RWPE2 (cell line): ENCODE data around the gene LAMA2.

Experiments used
- ATAC-seq: fragments of 200-7000 bp; cut with Tn5 transposase; 3 replicates; pipeline ENCODE4 v1.9.1; 2021; ENCODE audit warnings: low read depth
- DNase-seq: peaks from one replicate; pipeline ENCODE4 v3.0.0-alpha.2; 2020; ENCODE audit warnings: low spot score
- H3K27ac ChIP-seq: fragments of 450-650 bp; 2 replicates; pipeline ENCODE4 v1.5.1; 2017; ENCODE audit warnings: mild to moderate bottlenecking; ENCODE audit not compliant: poor library complexity, severe bottlenecking
- H3K27me3 ChIP-seq: fragments of 250-450 bp; sonication (Bioruptor Pico); 2 replicates; pipeline ENCODE4 v1.5.1; 2021; ENCODE audit warnings: mild to moderate bottlenecking, moderate library complexity; ENCODE audit not compliant: insufficient read depth, poor library complexity, severe bottlenecking
- H3K36me3 ChIP-seq: fragments of 250-450 bp; sonication (Bioruptor Pico); 2 replicates; pipeline ENCODE4 v1.5.1; 2020; ENCODE audit warnings: low read depth, mild to moderate bottlenecking, moderate library complexity
- H3K4me1 ChIP-seq: fragments of 250-450 bp; sonication (Bioruptor Pico); 2 replicates; pipeline ENCODE4 v1.5.1; 2021; ENCODE audit warnings: mild to moderate bottlenecking, moderate library complexity; ENCODE audit not compliant: insufficient read depth, poor library complexity, severe bottlenecking
- H3K4me3 ChIP-seq: fragments of 250-450 bp; sonication (Bioruptor Pico); 2 replicates; pipeline ENCODE4 v1.5.1; 2021; ENCODE audit warnings: mild to moderate bottlenecking, moderate library complexity; ENCODE audit not compliant: severe bottlenecking
- H3K9me3 ChIP-seq: fragments of 250-450 bp; sonication (Bioruptor Pico); 2 replicates; pipeline ENCODE4 v1.5.1; 2021; ENCODE audit warnings: mild to moderate bottlenecking, moderate library complexity; ENCODE audit not compliant: severe bottlenecking
- CTCF ChIP-seq: fragments of 450-650 bp; IDR thresholded peaks from one replicate; pipeline ENCODE4 v1.5.1; 2017; ENCODE audit warnings: mild to moderate bottlenecking, moderate library complexity; ENCODE audit not compliant: poor library complexity, severe bottlenecking

Gene LAMA2

GRCh38 chr6:129111346-129111745 lies 228.4 kb downstream of the LAMA2 start:
- ATAC-seq (no peak), DNase-seq (no peak)
- H3K36me3 ChIP-seq: no peaks in the 10 kb centered on the region
- TF ChIP-seq CTCF: no peak
- no peak overlapping the region for H3K27ac ChIP-seq
- no peaks in the 10 kb centered on the region for H3K9me3 ChIP-seq
- H3K27me3 ChIP-seq: no peaks in the 10 kb centered on the region
- H3K4me3 ChIP-seq: no peak overlapping the region
- H3K4me1 ChIP-seq: no peaks in the 10 kb centered on the region

GRCh38 chr6:129111853-129112252 lies 228.9 kb downstream of the LAMA2 start:
- Histone ChIP-seq H3K27ac (no peak overlapping the region), H3K4me3 (no peak overlapping the region), H3K27me3 (no peaks in the 10 kb centered on the region), H3K36me3 (no peaks in the 10 kb centered on the region), H3K9me3 (no peaks in the 10 kb centered on the region), H3K4me1 (no peaks in the 10 kb centered on the region)
- DNase-seq (no peak), ATAC-seq (no peak)
- no peak for TF ChIP-seq CTCF

- no peaks in the 10 kb centered on the region for H3K36me3 ChIP-seq
- no peak overlapping the region for H3K27ac ChIP-seq
- H3K9me3 ChIP-seq: no peaks in the 10 kb centered on the region
- no peak overlapping the region for H3K4me3 ChIP-seq
- ATAC-seq (no peak), DNase-seq (no peak)
- no peaks in the 10 kb centered on the region for H3K4me1 ChIP-seq
- H3K27me3 ChIP-seq: no peaks in the 10 kb centered on the region
- TF ChIP-seq CTCF: no peak
These were observed 229.7 kb downstream of the LAMA2 start for GRCh38 chr6:129112591-129112990.

DNA sequence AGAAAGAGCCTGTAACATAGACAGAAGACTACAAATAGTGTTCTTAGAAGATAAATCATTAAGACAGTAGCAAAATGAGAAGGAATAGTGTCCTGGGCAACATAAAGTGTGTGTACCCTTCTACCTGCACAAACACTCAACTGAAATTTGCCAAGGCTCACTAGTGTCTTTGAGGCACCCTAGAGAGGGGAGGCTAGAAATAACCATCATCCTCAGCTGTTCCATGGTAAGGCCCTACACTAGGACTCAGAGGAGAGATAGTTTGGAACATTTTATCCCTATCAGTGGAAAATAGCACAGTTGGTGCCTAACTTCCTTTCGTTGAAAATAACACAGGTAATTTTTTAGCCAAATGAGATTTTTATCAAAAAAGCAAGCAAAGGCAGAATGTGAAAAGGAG lies 230.7 kb downstream of the LAMA2 start:
- H3K27ac ChIP-seq: no peak overlapping the region
- H3K27me3 ChIP-seq: no peaks in the 10 kb centered on the region
- no peaks in the 10 kb centered on the region for H3K9me3 ChIP-seq
- no peak for TF ChIP-seq CTCF
- H3K36me3 ChIP-seq: no peaks in the 10 kb centered on the region
- ATAC-seq (no peak), DNase-seq (no peak)
- H3K4me1 ChIP-seq: no peaks in the 10 kb centered on the region
- no peak overlapping the region for H3K4me3 ChIP-seq

GRCh38 chr6:129114636-129115391 lies 231.9 kb downstream of the LAMA2 start:
- H3K4me1 ChIP-seq: no peaks in the 10 kb centered on the region
- no peaks in the 10 kb centered on the region for H3K27me3 ChIP-seq
- TF ChIP-seq CTCF: no peak
- ATAC-seq (no peak), DNase-seq (no peak)
- H3K9me3 ChIP-seq: no peaks in the 10 kb centered on the region
- no peaks in the 10 kb centered on the region for H3K36me3 ChIP-seq
- no peak overlapping the region for H3K4me3 ChIP-seq
- H3K27ac ChIP-seq: no peak overlapping the region
